ENCODE measurements around the gene PIGL. TPM values are rescaled to one million over a fixed set of nuclear protein-coding genes. Genes with fewer than 3 reads are reported as not detected.

Gene PIGL
- total and polyA plus RNA-seq, 2 donors (not counting 1 experiment from before 2014, with no cell fraction given) = 86.7 to 88.2 TPM

GRCh38 chr17:16212793-16213192 lies 4.2 kb upstream of the PIGL start:
- no CpG with 5 or more reads among the region's 6 CpGs for WGBS (ENCODE audit: insufficient coverage)
- ATAC-seq (ENCODE audit: low read depth) = no peak
- Histone ChIP-seq H3K4me3 (ENCODE audit: control extremely low read depth in 1 of 5, extremely low read depth in 1 of 5, insufficient read depth in 1 of 5, low read depth in 2 of 5, low read length in 4 of 5) (no peak overlapping the region), H4K20me1 (ENCODE audit: control insufficient read depth, insufficient read depth, low read length, poor library complexity, severe bottlenecking) (peaks cover 7% of the 10 kb centered on the region), H3K79me2 (ENCODE audit: control insufficient read depth, insufficient read depth, low read length) (peaks cover 90% of the 10 kb centered on the region), H3K9me3 (ENCODE audit: control extremely low read depth in 1 of 3, control insufficient read depth in 2 of 3, insufficient read depth in 1 of 3, low read length in 2 of 3) (peaks cover 0 to 3% (median 0%) of the 10 kb centered on the region in 3 donors), H3K4me2 (replicated peaks; ENCODE audit: low read depth, low read length, poor library complexity, severe bottlenecking) (no peak overlapping the region), H3K4me1 (ENCODE audit: control insufficient read depth in 2 of 2, insufficient read depth in 2 of 2, low read length in 2 of 2) (peaks cover 22 to 35% of the 10 kb centered on the region in 2 donors), H3K27ac (ENCODE audit: low read length in 2 of 2) (no peak overlapping the region), H3K9ac (ENCODE audit: low read length) (no peak overlapping the region), H2AFZ (ENCODE audit: insufficient read depth, low read depth, low read length, poor library complexity, severe bottlenecking) (no peak overlapping the region), H3K27me3 (replicated peaks in 1 of 4; ENCODE audit: control extremely low read depth in 1 of 4, control insufficient read depth in 3 of 4, insufficient read depth in 4 of 4, low read length in 3 of 4) (no peaks in the 10 kb centered on the region), H3K36me3 (replicated peaks in 1 of 2; ENCODE audit: control extremely low read depth in 1 of 2, control insufficient read depth in 1 of 2, extremely low read depth in 1 of 2, insufficient read depth in 2 of 2, low read length in 1 of 2) (no peaks in the 10 kb centered on the region)
- intact Hi-C loops (cut with micrococcal nuclease) = loop anchor here (10.0 kb wide), 1 partner anchor 202 kb away; the partner anchor contains the start of gene TRPV2
- ChIA-PET POLR2A (interaction anchor here (0.6 kb wide), 1 partner anchor 81 kb away, joined by 4 read pairs; no protein-coding TSS in a partner anchor), CTCF (interaction anchor here (1.2 kb wide), 1 partner anchor 66 kb away, joined by 5 read pairs; no protein-coding TSS in a partner anchor)
- no peak overlapping the region for H3K4me3 Mint-ChIP-seq
- DNase-seq = no peak
- TF ChIP-seq EZH2 (IDR thresholded peaks at IDR 0.05; ENCODE audit: borderline replicate concordance, insufficient read depth, low read depth, low read length, poor library complexity, severe bottlenecking) (no peak), CTCF (IDR thresholded peaks at IDR 0.05) (no peak)
- no peaks in the 10 kb centered on the region for H3K27me3 Mint-ChIP-seq
- H3K4me1 Mint-ChIP-seq = peaks cover 42% of the 10 kb centered on the region
- no peak overlapping the region for H3K27ac Mint-ChIP-seq
- H3K9me3 Mint-ChIP-seq (ENCODE audit: insufficient read depth) = no peaks in the 10 kb centered on the region

All from B cell (primary cell).